GDM1 (cell line): ENCODE data around the gene TOM1.

ENCODE experiments used
- DNase-seq: peaks from one replicate; lab custom pipeline; 2025; lab: John Stamatoyannopoulos, UW

TOM1 gene

GRCh38 chr22:35397095-35397904, 97.6 kb downstream of the TOM1 start:
- DNase-seq = no peak
